ENCODE measurements around the gene GPC6.

GPC6 gene

DNA sequence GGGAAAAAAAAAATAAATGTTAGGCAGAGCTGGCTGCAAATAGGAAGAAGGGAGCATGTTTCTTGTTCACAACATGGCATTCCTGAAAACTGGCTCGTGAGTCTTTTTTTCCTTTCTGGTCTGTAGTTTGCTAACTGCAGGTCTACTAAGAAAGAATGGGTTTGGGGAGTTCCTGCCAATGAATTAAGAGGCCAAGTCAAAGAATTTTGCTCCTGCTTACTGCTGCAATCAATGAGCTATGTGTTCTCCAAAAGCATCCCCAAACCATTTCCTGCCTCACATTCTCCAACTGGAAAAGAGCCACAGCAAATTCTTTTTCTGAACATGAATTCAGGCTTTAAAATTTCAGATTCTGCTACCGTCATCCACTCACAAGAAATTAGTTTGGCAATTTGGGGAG lies 1164.3 kb downstream of the GPC6 start:
- Mint-ChIP-seq H3K36me3 (ENCODE audit: low read depth) (no peaks in the 10 kb centered on the region), H3K4me3 (no peak overlapping the region), H3K4me1 (peaks cover 2% of the 10 kb centered on the region), H3K27ac (no peak overlapping the region), H3K9me3 (no peaks in the 10 kb centered on the region), H3K27me3 (no peaks in the 10 kb centered on the region)
- ATAC-seq (no peak), DNase-seq (no peak)

DNA sequence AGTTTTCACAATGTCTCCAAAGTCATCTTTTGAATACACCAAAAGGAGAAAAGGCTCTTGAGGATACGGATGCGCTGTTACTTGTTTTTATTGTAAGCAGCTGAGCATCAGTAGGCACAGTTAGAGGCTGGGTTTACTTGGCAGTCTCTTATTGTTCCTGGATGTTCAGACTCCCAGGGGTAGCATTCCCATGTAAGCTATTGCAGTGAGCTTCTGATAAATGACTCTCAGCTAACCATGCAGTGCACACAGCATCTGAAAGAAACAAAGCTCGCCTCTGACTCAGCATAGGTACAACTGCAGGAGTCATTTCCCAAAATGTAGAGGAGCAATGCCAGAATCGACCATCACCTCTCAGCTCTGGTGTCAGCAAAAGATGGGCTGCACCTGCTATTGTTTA lies 1168.1 kb downstream of the GPC6 start:
- no peak for DNase-seq
- Mint-ChIP-seq H3K27ac (no peak overlapping the region), H3K27me3 (peaks cover 2% of the 10 kb centered on the region), H3K4me1 (peaks cover 5% of the 10 kb centered on the region), H3K4me3 (no peak overlapping the region), H3K9me3 (peaks cover 5% of the 10 kb centered on the region), H3K36me3 (ENCODE audit: low read depth) (no peaks in the 10 kb centered on the region)
- no peak for ATAC-seq

GRCh38 chr13:94395860-94396259 lies 1169.3 kb downstream of the GPC6 start:
- H3K9me3 Mint-ChIP-seq = peaks cover 5% of the 10 kb centered on the region
- ATAC-seq = no peak
- peaks cover 5% of the 10 kb centered on the region for H3K4me1 Mint-ChIP-seq
- no peak for DNase-seq
- no peak overlapping the region for H3K27ac Mint-ChIP-seq
- H3K36me3 Mint-ChIP-seq (ENCODE audit: low read depth) = no peaks in the 10 kb centered on the region
- peaks cover 2% of the 10 kb centered on the region for H3K27me3 Mint-ChIP-seq
- no peak overlapping the region for H3K4me3 Mint-ChIP-seq

GRCh38 chr13:94399812-94400211 lies 1173.2 kb downstream of the GPC6 start:
- H3K9me3 Mint-ChIP-seq = peaks cover 5% of the 10 kb centered on the region
- H3K4me1 Mint-ChIP-seq = peaks cover 5% of the 10 kb centered on the region
- no peak overlapping the region for H3K27ac Mint-ChIP-seq
- H3K4me3 Mint-ChIP-seq = no peak overlapping the region
- peaks cover 2% of the 10 kb centered on the region for H3K27me3 Mint-ChIP-seq
- H3K36me3 Mint-ChIP-seq (ENCODE audit: low read depth) = no peaks in the 10 kb centered on the region
- no peak for ATAC-seq
- DNase-seq = no peak

DNA sequence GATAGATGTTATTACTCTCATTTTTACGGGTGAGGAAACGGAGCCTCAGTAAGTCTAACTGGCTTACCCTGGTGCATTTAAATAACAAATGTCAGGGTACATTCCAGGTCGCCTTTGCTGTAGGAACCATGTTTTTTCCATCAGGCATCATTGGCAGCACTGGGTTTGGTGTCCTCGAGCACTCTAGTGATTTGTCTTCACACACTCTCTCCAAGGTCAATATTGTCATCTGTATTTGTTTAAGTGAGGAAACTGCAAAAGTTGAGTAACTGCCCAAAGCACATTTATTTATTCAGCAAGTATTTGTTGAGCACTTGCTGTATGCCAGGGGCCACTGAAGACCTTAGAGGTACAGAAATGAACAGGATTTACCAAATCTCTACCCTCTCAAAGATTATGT lies 1174.3 kb downstream of the GPC6 start:
- no peak for ATAC-seq
- peaks cover 2% of the 10 kb centered on the region for H3K27me3 Mint-ChIP-seq
- no peaks in the 10 kb centered on the region for H3K36me3 Mint-ChIP-seq (ENCODE audit: low read depth)
- H3K4me3 Mint-ChIP-seq = no peak overlapping the region
- no peak for DNase-seq
- H3K4me1 Mint-ChIP-seq = peaks cover 5% of the 10 kb centered on the region
- H3K9me3 Mint-ChIP-seq = peaks cover 5% of the 10 kb centered on the region
- no peak overlapping the region for H3K27ac Mint-ChIP-seq

DNA sequence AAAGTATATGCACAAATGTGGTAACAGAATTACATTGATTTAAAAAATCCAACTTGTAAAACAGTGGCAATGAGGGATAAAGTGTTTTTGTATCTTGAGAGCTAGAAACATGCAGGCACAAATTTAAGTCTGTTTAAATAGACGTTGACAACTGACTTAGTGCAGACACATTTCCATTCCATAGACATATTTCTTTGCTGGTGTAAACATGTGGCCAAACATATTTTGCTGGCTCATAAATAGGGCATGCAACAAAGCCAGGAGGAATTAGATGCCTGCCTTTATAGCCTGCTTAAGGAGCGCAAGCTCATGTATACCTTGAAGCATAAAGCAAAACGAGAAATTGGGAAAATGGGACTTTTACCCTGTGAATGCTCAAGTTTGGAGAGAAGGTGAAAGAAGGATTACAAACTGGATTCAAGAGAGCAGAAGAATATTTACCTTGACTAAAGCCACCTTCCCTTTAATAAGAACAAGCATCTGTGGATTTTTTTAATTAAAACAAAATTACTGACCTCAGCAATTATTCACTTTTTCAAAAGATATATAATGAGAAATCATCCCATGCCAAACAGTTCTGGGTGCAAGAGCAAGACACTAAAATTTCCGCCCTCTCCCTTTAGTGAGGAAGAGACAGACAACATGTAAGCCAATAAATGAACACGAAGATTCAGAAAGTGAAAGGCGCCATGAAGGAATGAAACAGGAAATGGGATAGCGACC lies 1181.9 kb downstream of the GPC6 start:
- Mint-ChIP-seq H3K4me3 (no peak overlapping the region), H3K9me3 (no peaks in the 10 kb centered on the region), H3K27me3 (peaks cover 4% of the 10 kb centered on the region), H3K27ac (no peak overlapping the region), H3K4me1 (peaks cover 21% of the 10 kb centered on the region), H3K36me3 (ENCODE audit: low read depth) (no peaks in the 10 kb centered on the region)
- ATAC-seq = no peak
- DNase-seq = no peak

- Mint-ChIP-seq H3K4me3 (no peak overlapping the region), H3K27me3 (peaks cover 4% of the 10 kb centered on the region)
- ATAC-seq = peak; percentile 87
Measured at GRCh38 chr13:94411747-94412146, 1185.1 kb downstream of the GPC6 start.

GRCh38 chr13:94412870-94413597 lies 1186.4 kb downstream of the GPC6 start:
- ATAC-seq = no peak
- no peak for DNase-seq
- Mint-ChIP-seq H3K27ac (no peak overlapping the region), H3K4me1 (peaks cover 46% of the 10 kb centered on the region), H3K4me3 (no peak overlapping the region), H3K27me3 (peaks cover 4% of the 10 kb centered on the region), H3K9me3 (peaks cover 9% of the 10 kb centered on the region), H3K36me3 (ENCODE audit: low read depth) (peaks cover 4% of the 10 kb centered on the region)

More at GRCh38 chr13:94411747-94412146, 1185.1 kb downstream of the GPC6 start:
- no peak for DNase-seq
- Mint-ChIP-seq H3K4me1 (peaks cover 36% of the 10 kb centered on the region), H3K9me3 (peaks cover 2% of the 10 kb centered on the region), H3K27ac (no peak overlapping the region), H3K36me3 (ENCODE audit: low read depth) (no peaks in the 10 kb centered on the region)

GRCh38 chr13:94413598-94413944 lies 1187.0 kb downstream of the GPC6 start:
- Mint-ChIP-seq H3K4me3 (no peak overlapping the region), H3K27me3 (peaks cover 4% of the 10 kb centered on the region), H3K27ac (no peak overlapping the region), H3K4me1 (peaks cover 50% of the 10 kb centered on the region), H3K9me3 (peaks cover 9% of the 10 kb centered on the region), H3K36me3 (ENCODE audit: low read depth) (peaks cover 4% of the 10 kb centered on the region)
- ATAC-seq = no peak
- DNase-seq = no peak

DNA sequence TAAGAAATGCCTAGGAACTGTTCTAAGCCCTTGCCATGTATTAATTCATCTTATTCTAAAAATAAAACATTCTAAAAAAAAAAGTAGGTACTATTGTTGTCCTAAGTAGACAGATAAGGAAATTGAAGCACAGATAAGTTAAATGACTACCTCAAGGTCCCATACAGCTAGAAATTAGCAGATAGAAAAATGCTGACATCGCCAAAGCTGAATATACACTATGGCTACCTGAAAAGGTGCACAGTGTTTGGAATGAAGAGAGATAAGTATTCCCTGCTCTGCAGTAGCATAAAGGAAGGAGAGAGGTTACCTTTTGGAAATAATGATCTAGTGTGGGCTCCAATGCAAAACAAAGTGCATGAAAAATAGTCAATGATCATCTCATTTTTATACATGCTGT lies 1187.5 kb downstream of the GPC6 start:
- Mint-ChIP-seq H3K4me3 (no peak overlapping the region), H3K27ac (no peak overlapping the region), H3K9me3 (peaks cover 9% of the 10 kb centered on the region), H3K4me1 (peaks cover 56% of the 10 kb centered on the region), H3K36me3 (ENCODE audit: low read depth) (peaks cover 4% of the 10 kb centered on the region), H3K27me3 (no peaks in the 10 kb centered on the region)
- DNase-seq (no peak), ATAC-seq (no peak)

DNA sequence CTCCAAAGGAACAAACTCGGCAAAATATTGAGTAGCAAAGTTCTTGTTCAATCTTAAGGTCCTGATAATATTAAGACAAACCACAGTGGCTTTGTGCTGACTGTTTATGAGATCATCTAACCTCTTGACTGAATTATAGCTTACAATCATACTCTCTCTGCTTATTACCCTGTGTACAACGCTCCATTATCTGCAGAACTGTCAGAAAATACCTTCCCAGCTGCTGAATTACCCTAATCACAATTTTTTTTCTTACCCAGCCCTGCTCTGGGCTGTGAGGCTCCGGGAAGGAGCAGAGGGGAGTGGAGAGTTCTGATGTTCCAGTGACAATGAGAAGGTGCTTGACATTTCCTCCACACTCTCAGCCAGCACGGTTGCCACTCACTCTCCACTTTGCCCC lies 1188.1 kb downstream of the GPC6 start:
- Mint-ChIP-seq H3K36me3 (ENCODE audit: low read depth) (peaks cover 4% of the 10 kb centered on the region), H3K4me3 (no peak overlapping the region), H3K27ac (no peak overlapping the region), H3K4me1 (peaks cover 61% of the 10 kb centered on the region), H3K9me3 (peaks cover 9% of the 10 kb centered on the region), H3K27me3 (no peaks in the 10 kb centered on the region)
- ATAC-seq = no peak
- no peak for DNase-seq

GRCh38 chr13:94415500-94416237 lies 1189.1 kb downstream of the GPC6 start:
- ATAC-seq (no peak), DNase-seq (no peak)
- Mint-ChIP-seq H3K27ac (no peak overlapping the region), H3K9me3 (peaks cover 15% of the 10 kb centered on the region), H3K36me3 (ENCODE audit: low read depth) (peaks cover 10% of the 10 kb centered on the region), H3K4me1 (peaks cover 71% of the 10 kb centered on the region), H3K27me3 (no peaks in the 10 kb centered on the region), H3K4me3 (no peak overlapping the region)

DNA sequence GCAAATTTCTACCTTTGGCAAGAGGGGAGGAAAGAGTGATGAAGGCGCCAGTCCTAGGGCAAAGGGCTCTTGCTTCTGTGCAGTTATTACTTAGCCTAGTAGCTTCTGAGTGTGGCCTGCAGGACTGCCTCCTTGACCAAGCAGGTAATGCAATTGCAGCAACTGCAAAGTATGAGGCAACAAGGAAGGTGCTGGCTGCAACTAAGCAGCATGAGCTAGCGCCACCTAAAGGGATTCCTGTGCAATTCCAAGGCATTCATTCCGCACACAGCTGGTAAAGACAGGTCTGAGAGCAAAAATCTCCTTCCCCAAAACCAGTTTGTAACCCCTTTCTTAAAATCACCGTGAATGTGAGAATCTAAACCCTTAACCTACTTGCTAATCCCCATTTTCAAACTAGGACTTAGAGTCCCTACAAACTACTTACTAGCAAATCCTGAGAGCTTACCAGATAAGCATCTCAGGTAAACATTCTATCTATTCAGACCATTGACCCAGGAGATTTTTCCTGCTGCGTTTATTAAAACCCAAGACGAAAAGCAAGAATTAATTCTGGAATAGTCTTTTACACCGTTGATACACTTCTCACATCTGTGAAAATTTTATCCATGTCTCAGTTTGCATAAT lies 1190.0 kb downstream of the GPC6 start:
- Mint-ChIP-seq H3K4me3 (no peak overlapping the region), H3K27me3 (no peaks in the 10 kb centered on the region), H3K9me3 (peaks cover 23% of the 10 kb centered on the region), H3K4me1 (peaks cover 77% of the 10 kb centered on the region), H3K27ac (no peak overlapping the region), H3K36me3 (ENCODE audit: low read depth) (peaks cover 17% of the 10 kb centered on the region)
- DNase-seq (no peak), ATAC-seq (no peak)

DNA sequence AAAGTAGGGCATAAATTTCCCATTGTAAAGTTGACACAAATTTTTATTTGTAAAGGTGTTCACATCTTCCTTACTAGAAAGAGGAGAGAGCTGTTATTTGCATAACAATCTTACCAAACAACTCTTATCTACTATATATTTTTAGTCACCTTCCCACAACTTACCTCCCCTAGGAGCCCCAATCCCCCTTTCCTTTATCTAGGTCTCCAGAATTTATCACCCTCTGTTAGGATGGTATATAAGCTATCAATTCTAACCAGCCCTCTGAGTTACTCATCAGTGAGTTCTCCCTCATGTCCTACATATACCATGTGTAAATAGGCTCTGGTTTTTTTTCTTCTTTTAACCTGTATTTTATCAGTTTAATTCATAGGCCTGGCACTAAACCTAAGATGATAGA lies 1190.7 kb downstream of the GPC6 start:
- H3K4me1 Mint-ChIP-seq = peaks cover 69% of the 10 kb centered on the region
- H3K36me3 Mint-ChIP-seq (ENCODE audit: low read depth) = peaks cover 18% of the 10 kb centered on the region
- no peak overlapping the region for H3K4me3 Mint-ChIP-seq
- H3K27ac Mint-ChIP-seq = peak overlapping the region; percentile 70
- peaks cover 25% of the 10 kb centered on the region for H3K9me3 Mint-ChIP-seq
- H3K27me3 Mint-ChIP-seq = no peaks in the 10 kb centered on the region
- DNase-seq (no peak), ATAC-seq (no peak)

Data from activated naive CD8-positive, alpha-beta T cell treated with anti-CD3 and anti-CD28 coated beads, Interleukin-2, amount 50 U/mL, for 24 hours (primary cell).